Upper lobe of right lung (tissue), 1 donor: ENCODE data around the gene AP3S2. TPM values are rescaled to one million over a fixed set of nuclear protein-coding genes. Genes with fewer than 3 reads are reported as not detected.

Experiments
- ATAC-seq: fragments of 200-7000 bp; cut with Tn5 transposase; one replicate; pipeline ENCODE4 v1.9.1; 2020; ENCODE audit warnings: mild to moderate bottlenecking, moderate library complexity
- DNase-seq: peaks from one replicate; pipeline ENCODE4 v3.0.0-alpha.2; 2020
- H3K27ac ChIP-seq: fragments of 200-600 bp; one replicate; pipeline ENCODE4 v1.8.0; 2022
- H3K27me3 ChIP-seq: fragments of 200-600 bp; one replicate; pipeline ENCODE4 v1.8.0; 2022; ENCODE audit warnings: mild to moderate bottlenecking
- H3K36me3 ChIP-seq: fragments of 200-600 bp; one replicate; pipeline ENCODE4 v1.8.0; 2022
- H3K4me1 ChIP-seq: fragments of 200-600 bp; one replicate; pipeline ENCODE4 v1.8.0; 2022
- H3K4me3 ChIP-seq: fragments of 200-600 bp; one replicate; pipeline ENCODE4 v1.8.0; 2022; ENCODE audit warnings: mild to moderate bottlenecking
- H3K9me3 ChIP-seq: fragments of 200-600 bp; one replicate; pipeline ENCODE4 v1.8.0; 2022
- intact Hi-C: fragments of 100-400 bp; cut with DNase I; formaldehyde crosslinking; loops from one replicate; pipeline ENCODE4 v1.11.0; 2022
- total RNA-seq: library from RNA; stranded (reverse); fragmentation: NEBNext Ultra II Directional; extraction: Animal tissue kit (Norgen Biotek cat#: 25700); gene quantifications from one replicate; pipeline ENCODE4 v1.2.1, GENCODE V29; 2021
- TF ChIP-seq, protein P1 (sequence below): fragments of 200-600 bp; IDR thresholded peaks from one replicate; pipeline ENCODE4 v1.8.0; 2022; ENCODE audit warnings: antibody characterized with exemption
- donor health status: DM: no; HTN: yes; CAD: no; lungs with severe emphysema.

Gene AP3S2
- total RNA-seq, 1 donor from 2014 or later: 32.1 TPM

DNA sequence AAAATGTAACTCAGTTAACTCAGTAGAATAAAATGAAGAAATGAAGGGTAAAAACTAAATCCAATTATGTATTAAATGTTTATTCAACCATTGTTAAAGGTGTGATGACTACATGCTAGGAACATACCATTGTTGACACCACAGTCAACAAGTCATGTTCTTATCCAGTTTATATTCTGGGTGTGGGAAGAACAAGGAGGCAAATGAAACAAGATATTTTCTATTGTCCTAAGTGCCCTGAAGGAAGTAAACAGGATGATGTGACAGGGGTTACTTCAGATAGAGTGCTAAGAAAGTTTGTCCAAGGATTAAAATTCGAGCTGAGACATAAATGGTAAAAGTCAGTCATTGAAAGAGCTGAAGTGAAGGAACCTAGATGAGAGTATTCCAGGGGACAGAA is 13.1 kb downstream of the AP3S2 start:
- Histone ChIP-seq H3K4me1 (no peaks in the 10 kb centered on the region), H3K36me3 (peaks cover 92% of the 10 kb centered on the region), H3K27me3 (no peaks in the 10 kb centered on the region), H3K9me3 (no peaks in the 10 kb centered on the region), H3K27ac (no peak overlapping the region), H3K4me3 (no peak overlapping the region)
- ATAC-seq: no peak
- intact Hi-C loops: no loop called here
- TF ChIP-seq, protein P1, sequence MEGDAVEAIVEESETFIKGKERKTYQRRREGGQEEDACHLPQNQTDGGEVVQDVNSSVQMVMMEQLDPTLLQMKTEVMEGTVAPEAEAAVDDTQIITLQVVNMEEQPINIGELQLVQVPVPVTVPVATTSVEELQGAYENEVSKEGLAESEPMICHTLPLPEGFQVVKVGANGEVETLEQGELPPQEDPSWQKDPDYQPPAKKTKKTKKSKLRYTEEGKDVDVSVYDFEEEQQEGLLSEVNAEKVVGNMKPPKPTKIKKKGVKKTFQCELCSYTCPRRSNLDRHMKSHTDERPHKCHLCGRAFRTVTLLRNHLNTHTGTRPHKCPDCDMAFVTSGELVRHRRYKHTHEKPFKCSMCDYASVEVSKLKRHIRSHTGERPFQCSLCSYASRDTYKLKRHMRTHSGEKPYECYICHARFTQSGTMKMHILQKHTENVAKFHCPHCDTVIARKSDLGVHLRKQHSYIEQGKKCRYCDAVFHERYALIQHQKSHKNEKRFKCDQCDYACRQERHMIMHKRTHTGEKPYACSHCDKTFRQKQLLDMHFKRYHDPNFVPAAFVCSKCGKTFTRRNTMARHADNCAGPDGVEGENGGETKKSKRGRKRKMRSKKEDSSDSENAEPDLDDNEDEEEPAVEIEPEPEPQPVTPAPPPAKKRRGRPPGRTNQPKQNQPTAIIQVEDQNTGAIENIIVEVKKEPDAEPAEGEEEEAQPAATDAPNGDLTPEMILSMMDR: no peak
- DNase-seq: no peak

DNA sequence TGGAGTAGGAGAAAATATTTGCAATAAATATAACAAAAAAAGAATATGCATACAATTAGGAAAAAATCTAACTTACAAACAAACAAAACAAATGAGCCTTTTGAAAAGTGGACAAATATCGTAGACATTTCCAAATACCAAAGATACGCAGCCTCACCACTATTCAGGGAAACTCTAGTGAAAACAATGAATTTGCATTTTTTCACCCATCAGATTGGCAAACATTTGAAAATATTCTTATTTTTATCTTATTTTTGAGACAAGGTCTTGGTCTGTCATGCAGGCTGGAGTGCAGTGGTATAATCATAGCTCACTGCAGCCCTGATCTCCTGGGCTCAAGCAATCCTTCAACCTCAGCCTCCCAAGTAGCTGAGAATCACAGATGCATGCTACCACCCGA is 15.5 kb downstream of the AP3S2 start:
- H3K36me3 ChIP-seq: peaks cover 79% of the 10 kb centered on the region
- intact Hi-C loops: no loop called here
- H3K27me3 ChIP-seq: no peaks in the 10 kb centered on the region

DNA sequence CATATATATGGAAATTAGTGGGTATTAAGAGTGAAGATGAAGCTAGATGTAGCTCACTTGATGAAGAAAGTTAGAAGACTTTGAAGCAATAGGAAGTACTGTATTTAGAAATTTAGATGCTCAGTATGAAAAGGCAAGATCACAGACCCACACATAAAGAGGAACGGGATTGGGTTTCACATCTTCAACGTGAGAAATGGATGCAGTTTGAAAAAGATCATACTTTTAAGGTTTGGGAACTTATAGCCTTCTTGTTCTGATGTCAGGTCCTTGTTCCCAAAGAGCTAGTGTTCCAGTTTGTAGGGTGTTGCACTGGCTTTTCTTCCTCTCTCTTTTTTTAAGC is 16.7 kb downstream of the AP3S2 start:
- intact Hi-C loops: no loop called here
- Histone ChIP-seq H3K4me1 (no peaks in the 10 kb centered on the region), H3K4me3 (no peak overlapping the region), H3K27me3 (no peaks in the 10 kb centered on the region), H3K36me3 (peaks cover 66% of the 10 kb centered on the region), H3K9me3 (no peaks in the 10 kb centered on the region), H3K27ac (no peak overlapping the region)
- TF ChIP-seq, protein P1: no peak
- ATAC-seq (no peak), DNase-seq (no peak)

More for the DNA sequence above, 15.5 kb downstream of the AP3S2 start:
- TF ChIP-seq, protein P1: no peak
- DNase-seq (no peak), ATAC-seq (no peak)
- no peaks in the 10 kb centered on the region for H3K4me1 ChIP-seq
- no peak overlapping the region for H3K4me3 ChIP-seq
- H3K27ac ChIP-seq: no peak overlapping the region
- H3K9me3 ChIP-seq: no peaks in the 10 kb centered on the region

DNA sequence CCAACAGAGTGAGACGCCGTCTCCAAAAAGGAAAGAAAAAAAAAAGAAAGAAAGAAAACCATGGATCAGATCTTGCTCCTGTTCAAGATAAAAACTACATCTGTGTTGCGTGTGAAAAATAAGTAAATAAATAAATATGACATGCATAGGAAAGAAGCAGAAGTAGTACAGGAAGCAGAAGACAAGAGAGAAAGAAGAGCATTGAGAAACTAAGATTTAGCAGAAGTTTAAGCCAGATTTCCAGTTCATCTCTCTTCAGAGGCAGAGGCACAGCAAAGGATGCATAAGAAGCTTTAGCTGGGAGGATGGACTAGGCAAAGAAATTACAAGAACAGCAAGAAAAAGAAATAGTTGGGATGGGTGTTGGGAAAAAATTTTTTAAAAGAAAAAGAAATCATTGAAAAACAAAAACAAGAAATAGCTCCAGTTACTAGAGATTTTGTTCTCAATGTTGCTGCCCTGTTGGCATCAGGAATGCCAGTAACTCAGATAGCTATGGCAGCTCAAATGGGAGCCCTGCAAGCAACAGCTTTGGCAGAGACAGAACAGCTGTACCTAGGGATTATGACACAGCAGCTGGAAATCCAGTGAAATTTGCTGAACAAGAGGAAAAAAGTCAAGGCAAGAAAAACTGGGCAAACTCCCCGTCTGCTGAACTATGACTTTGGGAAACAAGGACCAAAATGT is 17.3 kb downstream of the AP3S2 start:
- ATAC-seq (no peak), DNase-seq (no peak)
- no peaks in the 10 kb centered on the region for H3K4me1 ChIP-seq
- intact Hi-C loops: no loop called here
- H3K27me3 ChIP-seq: no peaks in the 10 kb centered on the region
- peaks cover 65% of the 10 kb centered on the region for H3K36me3 ChIP-seq
- TF ChIP-seq, protein P1: no peak
- H3K4me3 ChIP-seq: no peak overlapping the region
- no peak overlapping the region for H3K27ac ChIP-seq
- H3K9me3 ChIP-seq: no peaks in the 10 kb centered on the region

DNA sequence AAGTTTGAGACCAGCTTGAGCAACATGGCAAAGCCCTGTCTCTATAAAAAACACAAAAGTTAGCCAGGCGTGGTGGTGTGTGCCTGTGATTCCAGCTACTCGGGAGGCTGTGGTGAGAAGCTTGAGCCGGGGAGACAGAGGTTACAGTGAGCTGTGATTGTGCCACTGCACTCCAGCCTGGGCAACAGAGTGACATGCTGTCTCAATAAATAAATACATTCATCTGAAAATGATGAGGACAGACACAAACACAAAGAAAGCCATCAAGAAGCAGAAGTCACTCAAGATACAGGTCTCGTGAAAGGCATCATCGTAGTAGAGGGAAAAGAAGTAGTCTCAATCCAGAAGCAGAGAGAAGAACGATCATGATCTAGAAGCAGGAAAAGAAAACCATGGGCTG is 18.1 kb downstream of the AP3S2 start:
- H3K27ac ChIP-seq: no peak overlapping the region
- no peaks in the 10 kb centered on the region for H3K4me1 ChIP-seq
- DNase-seq (no peak), ATAC-seq (no peak)
- peaks cover 65% of the 10 kb centered on the region for H3K36me3 ChIP-seq
- no peaks in the 10 kb centered on the region for H3K9me3 ChIP-seq
- intact Hi-C loops: no loop called here
- TF ChIP-seq, protein P1: no peak
- H3K27me3 ChIP-seq: no peaks in the 10 kb centered on the region
- H3K4me3 ChIP-seq: no peak overlapping the region
